ENCODE results near the gene DSCAM. TPM values are rescaled to one million over a fixed set of nuclear protein-coding genes. Genes with fewer than 3 reads are reported as not detected.

The DSCAM gene
- total and polyA plus RNA-seq, 2 experiments from 2014 or later = 0.07 TPM; not detected in 1

DNA sequence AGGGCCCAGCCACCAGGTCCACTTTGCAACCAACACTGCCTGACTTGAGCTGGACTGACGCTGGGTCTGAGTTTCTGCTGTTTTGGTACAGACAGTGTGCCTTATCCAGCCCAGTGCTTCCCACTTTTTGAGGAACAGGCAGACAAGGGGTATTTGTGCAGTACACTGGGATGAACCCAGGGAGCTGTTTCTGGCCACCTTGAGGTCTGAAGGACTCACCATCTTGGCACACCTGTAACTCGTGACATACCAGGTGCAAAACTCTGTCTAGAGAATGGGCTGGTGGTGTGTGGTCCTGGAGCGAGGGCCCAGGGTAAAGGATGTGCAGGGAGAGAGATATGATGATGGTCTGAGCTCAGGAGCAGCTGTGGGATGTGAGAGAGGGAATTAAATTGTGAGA lies 831.1 kb downstream of the DSCAM start:
- no peaks in the 10 kb centered on the region for H3K4me1 Mint-ChIP-seq
- Histone ChIP-seq H3K27ac (ENCODE audit: low read depth) (no peak overlapping the region), H3K27me3 (ENCODE audit: insufficient read depth) (no peaks in the 10 kb centered on the region), H3F3A (replicated peaks; ENCODE audit: low read depth) (no peaks in the 10 kb centered on the region), H4K20me1 (replicated peaks; ENCODE audit: insufficient read depth) (no peaks in the 10 kb centered on the region), H3K36me3 (ENCODE audit: insufficient read depth) (no peaks in the 10 kb centered on the region), H3K79me2 (replicated peaks; ENCODE audit: insufficient read depth) (no peaks in the 10 kb centered on the region), H3K4me2 (no peak overlapping the region), H3K9me2 (ENCODE audit: insufficient read depth) (no peaks in the 10 kb centered on the region), H3K4me1 (ENCODE audit: insufficient read depth) (no peaks in the 10 kb centered on the region), H2AFZ (no peak overlapping the region), H3K4me3 (no peak overlapping the region)
- ATAC-seq (no peak), DNase-seq (ENCODE audit: low spot score) (no peak)
- H3K27ac Mint-ChIP-seq = no peak overlapping the region
- H3K27me3 Mint-ChIP-seq (ENCODE audit: insufficient read depth, low read depth, poor library complexity) = peaks cover 4% of the 10 kb centered on the region
- no peak for TF ChIP-seq ZNF114 (CRISPR knock-in tag; IDR thresholded peaks at IDR 0.05)
- TF ChIP-seq STAT1 (IDR thresholded peaks at IDR 0.05; ENCODE audit: unreplicated experiment) = no peak
- TF ChIP-seq, protein P1, sequence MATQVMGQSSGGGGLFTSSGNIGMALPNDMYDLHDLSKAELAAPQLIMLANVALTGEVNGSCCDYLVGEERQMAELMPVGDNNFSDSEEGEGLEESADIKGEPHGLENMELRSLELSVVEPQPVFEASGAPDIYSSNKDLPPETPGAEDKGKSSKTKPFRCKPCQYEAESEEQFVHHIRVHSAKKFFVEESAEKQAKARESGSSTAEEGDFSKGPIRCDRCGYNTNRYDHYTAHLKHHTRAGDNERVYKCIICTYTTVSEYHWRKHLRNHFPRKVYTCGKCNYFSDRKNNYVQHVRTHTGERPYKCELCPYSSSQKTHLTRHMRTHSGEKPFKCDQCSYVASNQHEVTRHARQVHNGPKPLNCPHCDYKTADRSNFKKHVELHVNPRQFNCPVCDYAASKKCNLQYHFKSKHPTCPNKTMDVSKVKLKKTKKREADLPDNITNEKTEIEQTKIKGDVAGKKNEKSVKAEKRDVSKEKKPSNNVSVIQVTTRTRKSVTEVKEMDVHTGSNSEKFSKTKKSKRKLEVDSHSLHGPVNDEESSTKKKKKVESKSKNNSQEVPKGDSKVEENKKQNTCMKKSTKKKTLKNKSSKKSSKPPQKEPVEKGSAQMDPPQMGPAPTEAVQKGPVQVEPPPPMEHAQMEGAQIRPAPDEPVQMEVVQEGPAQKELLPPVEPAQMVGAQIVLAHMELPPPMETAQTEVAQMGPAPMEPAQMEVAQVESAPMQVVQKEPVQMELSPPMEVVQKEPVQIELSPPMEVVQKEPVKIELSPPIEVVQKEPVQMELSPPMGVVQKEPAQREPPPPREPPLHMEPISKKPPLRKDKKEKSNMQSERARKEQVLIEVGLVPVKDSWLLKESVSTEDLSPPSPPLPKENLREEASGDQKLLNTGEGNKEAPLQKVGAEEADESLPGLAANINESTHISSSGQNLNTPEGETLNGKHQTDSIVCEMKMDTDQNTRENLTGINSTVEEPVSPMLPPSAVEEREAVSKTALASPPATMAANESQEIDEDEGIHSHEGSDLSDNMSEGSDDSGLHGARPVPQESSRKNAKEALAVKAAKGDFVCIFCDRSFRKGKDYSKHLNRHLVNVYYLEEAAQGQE (IDR thresholded peaks at IDR 0.05; ENCODE audit: unreplicated experiment) = no peak
- TF ChIP-seq ZNF331 (CRISPR knock-in tag; IDR thresholded peaks at IDR 0.05; ENCODE audit: low read depth) = no peak
- TF ChIP-seq JUNB (IDR thresholded peaks at IDR 0.05; ENCODE audit: unreplicated experiment) = no peak
- TF ChIP-seq, protein P2, sequence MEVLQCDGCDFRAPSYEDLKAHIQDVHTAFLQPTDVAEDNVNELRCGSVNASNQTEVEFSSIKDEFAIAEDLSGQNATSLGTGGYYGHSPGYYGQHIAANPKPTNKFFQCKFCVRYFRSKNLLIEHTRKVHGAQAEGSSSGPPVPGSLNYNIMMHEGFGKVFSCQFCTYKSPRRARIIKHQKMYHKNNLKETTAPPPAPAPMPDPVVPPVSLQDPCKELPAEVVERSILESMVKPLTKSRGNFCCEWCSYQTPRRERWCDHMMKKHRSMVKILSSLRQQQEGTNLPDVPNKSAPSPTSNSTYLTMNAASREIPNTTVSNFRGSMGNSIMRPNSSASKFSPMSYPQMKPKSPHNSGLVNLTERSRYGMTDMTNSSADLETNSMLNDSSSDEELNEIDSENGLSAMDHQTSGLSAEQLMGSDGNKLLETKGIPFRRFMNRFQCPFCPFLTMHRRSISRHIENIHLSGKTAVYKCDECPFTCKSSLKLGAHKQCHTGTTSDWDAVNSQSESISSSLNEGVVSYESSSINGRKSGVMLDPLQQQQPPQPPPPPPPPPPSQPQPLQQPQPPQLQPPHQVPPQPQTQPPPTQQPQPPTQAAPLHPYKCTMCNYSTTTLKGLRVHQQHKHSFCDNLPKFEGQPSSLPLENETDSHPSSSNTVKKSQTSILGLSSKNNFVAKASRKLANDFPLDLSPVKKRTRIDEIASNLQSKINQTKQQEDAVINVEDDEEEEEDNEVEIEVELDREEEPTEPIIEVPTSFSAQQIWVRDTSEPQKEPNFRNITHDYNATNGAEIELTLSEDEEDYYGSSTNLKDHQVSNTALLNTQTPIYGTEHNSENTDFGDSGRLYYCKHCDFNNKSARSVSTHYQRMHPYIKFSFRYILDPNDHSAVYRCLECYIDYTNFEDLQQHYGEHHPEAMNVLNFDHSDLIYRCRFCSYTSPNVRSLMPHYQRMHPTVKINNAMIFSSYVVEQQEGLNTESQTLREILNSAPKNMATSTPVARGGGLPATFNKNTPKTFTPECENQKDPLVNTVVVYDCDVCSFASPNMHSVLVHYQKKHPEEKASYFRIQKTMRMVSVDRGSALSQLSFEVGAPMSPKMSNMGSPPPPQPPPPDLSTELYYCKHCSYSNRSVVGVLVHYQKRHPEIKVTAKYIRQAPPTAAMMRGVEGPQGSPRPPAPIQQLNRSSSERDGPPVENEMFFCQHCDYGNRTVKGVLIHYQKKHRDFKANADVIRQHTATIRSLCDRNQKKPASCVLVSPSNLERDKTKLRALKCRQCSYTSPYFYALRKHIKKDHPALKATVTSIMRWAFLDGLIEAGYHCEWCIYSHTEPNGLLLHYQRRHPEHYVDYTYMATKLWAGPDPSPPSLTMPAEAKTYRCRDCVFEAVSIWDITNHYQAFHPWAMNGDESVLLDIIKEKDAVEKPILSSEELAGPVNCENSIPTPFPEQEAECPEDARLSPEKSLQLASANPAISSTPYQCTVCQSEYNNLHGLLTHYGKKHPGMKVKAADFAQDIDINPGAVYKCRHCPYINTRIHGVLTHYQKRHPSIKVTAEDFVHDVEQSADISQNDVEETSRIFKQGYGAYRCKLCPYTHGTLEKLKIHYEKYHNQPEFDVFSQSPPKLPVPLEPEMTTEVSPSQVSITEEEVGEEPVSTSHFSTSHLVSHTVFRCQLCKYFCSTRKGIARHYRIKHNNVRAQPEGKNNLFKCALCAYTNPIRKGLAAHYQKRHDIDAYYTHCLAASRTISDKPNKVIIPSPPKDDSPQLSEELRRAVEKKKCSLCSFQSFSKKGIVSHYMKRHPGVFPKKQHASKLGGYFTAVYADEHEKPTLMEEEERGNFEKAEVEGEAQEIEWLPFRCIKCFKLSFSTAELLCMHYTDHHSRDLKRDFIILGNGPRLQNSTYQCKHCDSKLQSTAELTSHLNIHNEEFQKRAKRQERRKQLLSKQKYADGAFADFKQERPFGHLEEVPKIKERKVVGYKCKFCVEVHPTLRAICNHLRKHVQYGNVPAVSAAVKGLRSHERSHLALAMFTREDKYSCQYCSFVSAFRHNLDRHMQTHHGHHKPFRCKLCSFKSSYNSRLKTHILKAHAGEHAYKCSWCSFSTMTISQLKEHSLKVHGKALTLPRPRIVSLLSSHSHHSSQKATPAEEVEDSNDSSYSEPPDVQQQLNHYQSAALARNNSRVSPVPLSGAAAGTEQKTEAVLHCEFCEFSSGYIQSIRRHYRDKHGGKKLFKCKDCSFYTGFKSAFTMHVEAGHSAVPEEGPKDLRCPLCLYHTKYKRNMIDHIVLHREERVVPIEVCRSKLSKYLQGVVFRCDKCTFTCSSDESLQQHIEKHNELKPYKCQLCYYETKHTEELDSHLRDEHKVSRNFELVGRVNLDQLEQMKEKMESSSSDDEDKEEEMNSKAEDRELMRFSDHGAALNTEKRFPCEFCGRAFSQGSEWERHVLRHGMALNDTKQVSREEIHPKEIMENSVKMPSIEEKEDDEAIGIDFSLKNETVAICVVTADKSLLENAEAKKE (CRISPR knock-in tag; IDR thresholded peaks at IDR 0.05) = no peak
- no peak for TF ChIP-seq EZH2 (IDR thresholded peaks at IDR 0.05; ENCODE audit: low read depth, unreplicated experiment)
- no peak for TF ChIP-seq POLR2AphosphoS5 (IDR thresholded peaks at IDR 0.05; ENCODE audit: low read depth)
- TF ChIP-seq, protein P3, sequence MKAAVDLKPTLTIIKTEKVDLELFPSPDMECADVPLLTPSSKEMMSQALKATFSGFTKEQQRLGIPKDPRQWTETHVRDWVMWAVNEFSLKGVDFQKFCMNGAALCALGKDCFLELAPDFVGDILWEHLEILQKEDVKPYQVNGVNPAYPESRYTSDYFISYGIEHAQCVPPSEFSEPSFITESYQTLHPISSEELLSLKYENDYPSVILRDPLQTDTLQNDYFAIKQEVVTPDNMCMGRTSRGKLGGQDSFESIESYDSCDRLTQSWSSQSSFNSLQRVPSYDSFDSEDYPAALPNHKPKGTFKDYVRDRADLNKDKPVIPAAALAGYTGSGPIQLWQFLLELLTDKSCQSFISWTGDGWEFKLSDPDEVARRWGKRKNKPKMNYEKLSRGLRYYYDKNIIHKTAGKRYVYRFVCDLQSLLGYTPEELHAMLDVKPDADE (IDR thresholded peaks at IDR 0.05) = no peak
- no peak for TF ChIP-seq NANOG (IDR thresholded peaks at IDR 0.05; ENCODE audit: borderline replicate concordance)
- no peak for TF ChIP-seq EZH2phosphoT487 (IDR thresholded peaks at IDR 0.05; ENCODE audit: unreplicated experiment)
- H3K4me3 Mint-ChIP-seq = no peak overlapping the region
- H3K36me3 Mint-ChIP-seq (ENCODE audit: low read depth) = peaks cover 6% of the 10 kb centered on the region
- peaks cover 51% of the 10 kb centered on the region for H3K9me3 Mint-ChIP-seq

Data from GM23338 (cell line).